Measurements from ENCODE around the gene NAAA.
"Not testable (repeated sequence)": the region's sequence is repeated elsewhere in the genome, so short reads cannot be mapped to it uniquely, and the experiment has no call there.

Gene NAAA

DNA sequence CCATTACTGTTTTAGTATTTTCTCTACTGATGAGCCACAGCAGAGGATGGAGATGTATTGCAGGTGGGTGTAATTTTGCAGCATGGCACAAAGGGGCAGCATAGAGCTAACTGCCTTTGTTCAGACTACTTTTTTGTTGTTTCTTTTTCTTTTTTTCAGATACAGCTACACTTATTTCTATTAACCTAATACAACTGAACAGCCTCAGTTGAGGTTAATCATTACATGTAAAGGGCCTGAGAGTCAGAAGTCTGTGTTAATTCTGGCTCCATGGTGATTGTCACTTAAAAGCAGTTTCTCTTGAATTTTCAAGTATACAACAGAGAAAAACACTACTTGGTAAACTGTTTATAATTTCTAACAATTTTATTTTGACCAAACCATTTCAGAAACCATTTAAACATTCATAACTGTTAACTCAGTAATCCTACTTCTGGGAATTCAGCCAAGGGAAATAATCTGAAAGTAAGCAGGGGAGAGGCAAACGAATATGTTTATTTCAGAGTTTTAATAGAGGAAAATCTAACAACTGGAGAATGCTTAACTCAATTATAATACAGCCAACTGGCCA, 24.6 kb downstream of the NAAA start:
- peak; percentile 37 for DNase-seq

DNA sequence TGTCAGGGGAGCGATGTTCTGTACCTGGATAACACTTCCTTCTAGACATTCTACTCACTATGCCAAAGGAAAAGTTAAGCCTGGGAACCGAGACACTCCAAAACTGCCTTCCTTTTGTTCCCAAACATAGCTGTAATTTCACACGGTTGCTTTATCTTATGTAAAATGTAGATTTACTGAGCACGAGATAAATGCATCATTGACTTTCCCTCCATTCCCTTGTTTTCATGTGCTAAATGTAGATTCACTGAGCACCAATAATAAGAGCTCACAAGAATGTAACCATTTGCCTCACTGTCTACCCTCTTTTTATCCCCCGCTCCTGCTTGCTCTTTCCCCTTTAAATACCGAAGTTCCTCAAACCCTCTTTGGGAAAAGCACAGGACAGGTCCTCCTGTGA, 27.8 kb downstream of the NAAA start:
- no peak for DNase-seq

DNA sequence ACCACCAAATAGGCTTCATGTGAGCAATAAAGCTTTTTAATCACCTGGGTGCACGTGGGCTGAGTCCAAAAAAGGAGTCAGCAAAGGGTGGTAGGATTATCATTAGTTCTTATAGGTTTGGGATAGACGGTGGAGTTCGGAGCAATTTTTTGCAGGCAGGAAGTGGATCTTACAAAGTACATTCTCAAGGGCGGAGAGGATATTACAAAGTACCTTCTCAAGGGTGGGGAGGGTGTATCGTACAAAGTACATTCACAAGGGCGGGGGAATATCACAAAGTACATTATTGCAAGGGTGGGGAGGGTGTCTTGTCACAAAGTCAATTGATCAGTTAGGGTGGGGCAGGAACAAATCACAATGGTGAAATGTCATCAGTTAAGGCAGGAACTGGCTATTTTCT, 30.0 kb downstream of the NAAA start:
- DNase-seq = not testable (repeated sequence)

DNA sequence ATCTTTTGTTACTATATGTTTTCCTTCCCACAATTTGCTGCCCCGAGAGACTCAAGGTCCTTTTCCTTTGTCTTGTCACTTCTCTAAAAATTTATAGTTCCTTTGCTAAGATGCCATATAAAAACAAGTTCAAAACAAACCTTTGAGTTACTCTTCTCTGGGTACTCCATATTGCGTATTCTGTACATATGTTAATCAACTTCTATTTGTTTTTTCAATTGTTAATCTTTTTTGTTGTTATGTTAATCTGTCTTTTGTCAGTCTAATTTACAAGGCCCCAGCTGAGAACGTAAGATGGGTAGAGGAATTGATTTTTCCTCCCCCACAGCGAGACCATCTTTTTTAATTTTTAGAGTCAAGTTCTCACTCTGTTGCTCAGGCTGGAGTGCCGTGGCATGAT, 31.4 kb downstream of the NAAA start:
- DNase-seq = no peak

DNA sequence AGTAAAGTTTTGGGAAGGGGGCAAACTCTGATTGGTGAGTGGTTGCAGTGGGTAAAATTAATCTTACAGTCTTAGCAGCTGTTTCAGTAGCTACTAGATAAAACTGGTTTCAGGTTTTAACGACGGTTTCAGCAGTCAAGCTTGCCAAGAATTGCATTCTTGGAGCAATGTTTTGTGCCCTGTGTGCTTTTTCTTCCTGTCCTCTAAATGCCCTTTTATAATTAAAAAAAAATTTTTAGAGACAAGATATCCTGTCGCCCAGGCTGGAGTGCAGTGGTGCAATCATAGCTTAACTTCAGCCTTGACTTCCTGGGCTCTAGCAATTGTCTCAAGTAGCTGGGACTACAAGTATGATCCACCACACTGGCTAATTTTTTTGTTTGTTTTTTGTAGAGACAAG, 32.3 kb downstream of the NAAA start:
- DNase-seq = no peak

DNA sequence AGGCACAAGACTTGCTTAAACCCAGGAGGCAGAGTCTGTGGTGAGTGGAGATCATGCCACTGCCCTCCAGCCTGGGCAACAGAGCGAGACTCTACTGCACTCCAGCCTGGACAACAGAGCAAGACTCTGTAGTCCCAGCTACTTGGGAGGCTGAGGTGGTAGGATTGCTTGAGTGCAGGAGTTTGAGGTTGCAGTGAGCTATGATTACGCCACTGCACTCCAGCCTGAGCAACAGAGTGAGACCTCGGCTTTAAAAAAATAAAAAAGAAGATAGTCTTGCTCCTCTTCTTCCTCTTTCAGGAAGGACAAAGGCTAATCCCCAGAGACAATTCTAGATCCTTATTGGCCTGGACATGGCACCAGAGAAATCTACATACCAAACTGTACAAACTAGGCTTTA, 32.8 kb downstream of the NAAA start:
- no peak for DNase-seq

DNA sequence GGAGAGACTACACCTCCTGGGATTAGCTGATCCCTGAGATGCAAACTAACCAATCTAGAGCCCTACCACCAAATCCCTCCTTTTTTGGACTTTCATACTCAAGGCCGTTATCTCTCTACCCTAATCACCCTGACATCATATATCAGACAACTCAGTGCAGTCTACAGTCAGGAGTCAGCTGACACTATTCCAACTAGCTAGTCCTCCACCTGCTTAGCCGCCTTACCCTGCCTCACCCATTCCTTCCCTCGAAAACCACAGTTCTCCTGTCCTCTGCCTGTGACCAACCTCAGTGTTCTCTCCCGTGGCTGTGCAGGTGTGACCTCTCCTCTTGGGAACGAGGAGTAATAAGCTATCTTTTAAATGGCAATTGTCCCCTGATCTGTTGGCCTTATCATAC, 36.7 kb downstream of the NAAA start:
- DNase-seq = no peak

DNA sequence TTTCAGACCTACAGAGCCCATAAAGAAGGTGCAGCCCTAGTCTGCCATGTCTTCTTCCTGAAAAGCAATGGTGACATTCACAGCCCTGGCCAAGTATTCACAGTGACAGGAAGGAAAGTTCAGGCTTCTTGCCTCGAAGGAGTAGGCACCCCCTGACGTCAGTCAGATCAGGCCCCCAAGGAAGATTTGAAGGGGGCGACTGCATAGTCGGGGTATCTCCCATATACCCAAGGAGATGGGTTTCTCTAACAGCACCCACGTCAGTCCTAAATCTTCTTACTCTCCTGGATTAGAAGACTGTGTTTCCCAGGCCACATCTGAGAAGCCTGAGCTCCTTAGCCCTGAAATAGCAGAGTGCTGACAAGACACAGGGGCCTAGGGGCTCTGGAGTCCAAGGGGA, 38.5 kb downstream of the NAAA start, which contains the start of gene PPEF2:
Gene PPEF2 (minus strand): TSS at position 101 of the 400 bp plus-strand sequence. CDS start 6,127 bp downstream, outside the sequence.
- DNase-seq = no peak

DNA sequence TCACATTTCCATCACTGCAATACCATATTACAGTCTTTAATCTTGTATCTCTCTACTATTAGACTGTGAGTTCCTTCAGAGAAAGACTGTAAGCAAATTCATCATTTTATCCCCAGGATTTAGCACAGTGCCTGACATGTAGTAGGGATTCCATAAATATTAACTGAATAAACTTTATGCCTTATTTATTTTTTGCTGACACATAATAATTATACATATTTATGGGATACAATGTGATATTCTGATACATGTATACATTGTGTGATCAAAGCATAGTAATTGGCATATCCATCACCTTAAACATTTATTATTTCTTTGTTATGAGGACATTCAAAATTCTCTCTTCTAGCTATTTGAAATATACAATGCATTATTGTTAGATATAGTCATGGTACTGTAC, 42.3 kb downstream of the NAAA start:
- no peak for DNase-seq

DNA sequence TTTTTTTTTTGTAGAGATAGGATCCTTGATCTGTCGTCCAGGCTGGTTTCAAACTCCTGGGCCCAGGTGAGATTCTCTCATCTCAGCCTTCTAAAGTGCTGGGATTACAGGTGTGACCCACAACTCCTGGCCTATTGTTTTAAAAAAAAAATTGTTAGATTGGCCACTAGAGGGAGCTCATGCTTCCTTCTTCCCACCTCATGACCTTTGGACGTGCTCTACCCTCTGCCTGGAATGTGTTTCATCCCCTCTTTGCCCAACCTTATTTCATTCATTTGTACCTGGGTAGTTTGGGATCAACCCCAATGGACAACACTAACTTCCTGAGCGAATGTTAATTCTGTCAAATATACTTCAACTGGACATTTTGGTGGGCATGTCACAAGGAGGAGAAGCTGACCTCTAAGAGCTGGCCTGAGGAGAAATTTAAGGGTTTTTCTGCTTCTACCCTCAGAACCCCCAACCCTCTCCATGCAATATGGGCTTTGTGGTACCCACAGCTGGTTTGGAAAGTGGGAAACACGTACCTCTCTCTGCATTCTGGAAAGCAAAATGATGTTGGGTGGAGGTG, 45.0 kb downstream of the NAAA start:
- peak; percentile 41 for DNase-seq

DNA sequence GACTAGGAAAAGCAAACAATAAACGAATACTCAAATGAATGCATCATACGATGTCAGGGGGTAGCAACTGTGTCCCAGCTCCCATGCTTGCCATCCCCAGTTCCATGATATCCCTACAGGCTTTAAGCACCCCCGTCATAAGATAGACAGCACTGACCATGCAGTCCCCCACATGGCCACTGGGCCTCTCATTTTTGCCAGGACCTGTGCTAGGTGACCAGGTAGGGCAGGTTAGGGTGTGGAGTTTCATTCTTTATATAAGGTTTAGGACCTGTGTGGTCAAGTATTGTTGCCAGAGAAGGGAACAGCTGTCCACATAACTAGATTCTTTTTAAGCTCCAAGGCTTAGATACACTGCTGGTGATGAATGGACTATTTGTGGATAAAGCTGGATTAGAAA, 48.3 kb downstream of the NAAA start:
- DNase-seq = no peak

DNA sequence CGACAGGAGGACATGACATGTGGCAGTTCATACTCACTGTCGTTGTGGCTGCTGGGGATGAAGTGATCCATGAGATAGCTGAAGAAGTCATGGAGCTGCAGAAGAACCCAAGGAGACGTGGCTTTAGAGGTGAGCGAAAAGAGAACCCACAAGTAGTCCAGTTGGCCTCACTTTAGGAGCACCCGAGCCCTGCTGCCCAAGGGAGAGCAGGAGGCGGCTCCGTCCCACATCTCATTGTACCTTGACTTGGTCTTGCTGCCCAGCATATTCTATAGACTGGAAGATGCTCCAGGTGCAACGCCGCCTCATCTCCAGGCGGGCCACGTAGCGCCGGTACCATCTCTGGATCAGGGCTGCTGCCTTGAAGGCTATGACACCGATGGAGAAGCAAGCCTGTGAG, 49.2 kb downstream of the NAAA start:
- no peak for DNase-seq

DNA sequence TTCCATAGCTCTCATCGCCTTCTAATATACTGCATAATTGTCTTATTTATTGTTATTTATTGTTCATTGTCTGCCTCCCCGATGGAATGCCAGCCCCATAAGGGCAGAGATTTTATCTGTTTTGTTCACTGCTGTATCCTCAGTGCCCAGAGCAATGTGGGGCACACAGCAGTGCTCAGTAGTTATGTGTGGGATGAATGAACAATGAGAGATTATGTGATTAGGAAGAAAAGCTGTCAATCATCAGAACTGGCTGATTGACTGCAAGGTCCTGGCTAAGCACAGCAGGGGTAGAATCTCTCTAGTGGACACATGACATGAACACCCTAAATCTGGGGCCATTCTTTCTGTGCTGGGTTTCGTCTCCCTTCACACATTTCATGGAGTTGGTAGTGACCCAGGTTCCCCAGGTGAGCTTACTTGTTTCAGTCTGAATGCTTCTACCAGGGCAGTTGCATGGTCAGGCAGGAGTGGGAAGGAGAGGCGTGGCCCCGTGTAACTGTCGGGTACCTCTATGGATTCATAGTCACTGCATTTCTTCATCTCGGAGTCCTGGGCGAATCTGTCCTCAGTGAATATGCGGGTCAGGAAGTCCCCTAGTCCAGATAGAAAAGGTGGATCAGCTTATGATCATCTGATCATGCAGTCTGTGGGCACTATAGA, 51.1 kb downstream of the NAAA start:
- no peak for DNase-seq

DNA sequence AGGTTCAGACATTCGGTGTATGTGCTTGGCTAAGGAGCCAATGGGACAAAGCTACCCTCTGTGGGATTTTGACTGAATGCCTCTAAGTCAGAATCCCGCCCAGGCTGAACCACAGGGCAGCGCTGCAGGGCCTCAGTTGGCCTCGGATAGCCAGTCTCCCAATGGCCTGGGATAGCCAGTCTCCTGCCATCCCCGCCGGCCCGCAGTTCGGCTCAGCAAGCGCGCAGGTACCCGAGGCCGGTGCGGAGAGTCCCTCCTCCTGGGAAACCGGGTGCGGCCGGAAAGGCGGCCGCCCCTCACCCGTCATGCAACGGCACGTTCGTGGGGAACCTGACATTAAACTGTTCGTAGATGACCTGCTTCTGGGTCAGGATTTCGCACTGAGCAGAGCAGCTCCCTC, 54.7 kb downstream of the NAAA start:
- DNase-seq = no peak

DNA sequence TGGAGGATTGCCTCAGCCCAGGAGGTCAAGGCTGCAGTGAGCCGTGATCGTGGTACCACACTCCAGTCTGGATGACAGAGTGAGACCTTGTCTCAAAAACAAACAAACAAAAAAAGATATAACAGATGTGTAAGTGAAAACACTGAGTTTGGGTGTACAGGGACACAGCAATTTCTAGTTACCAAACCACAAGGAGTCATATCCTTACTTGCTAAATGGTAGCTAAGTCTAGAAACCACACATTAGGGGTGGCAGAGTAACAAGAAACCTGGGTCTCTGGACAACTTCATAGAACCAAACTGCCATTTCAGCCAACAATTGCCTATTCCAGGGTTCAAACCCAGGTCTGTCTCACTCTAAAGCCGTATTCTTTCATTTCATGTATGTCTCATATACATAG, 59.3 kb downstream of the NAAA start:
- no peak for DNase-seq

DNA sequence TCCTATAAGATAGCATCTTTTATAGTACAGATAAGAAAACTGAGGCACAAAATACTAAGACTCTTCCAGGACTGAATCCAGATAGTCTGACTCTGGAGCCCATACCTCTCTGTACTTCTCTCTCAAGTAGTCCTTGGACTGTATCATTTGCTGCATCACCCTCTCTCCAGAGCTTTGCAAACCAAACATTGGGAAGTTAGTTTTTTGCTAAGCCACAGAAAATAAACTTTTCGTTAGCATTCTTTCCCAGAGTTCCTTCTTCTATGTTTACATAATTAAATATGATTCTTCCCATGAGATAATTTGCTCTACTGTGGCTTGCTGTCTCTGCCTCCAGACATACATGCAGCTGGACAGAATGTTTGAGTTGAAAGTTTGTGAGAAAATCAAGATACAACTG, 60.5 kb downstream of the NAAA start:
- DNase-seq = no peak

DNA sequence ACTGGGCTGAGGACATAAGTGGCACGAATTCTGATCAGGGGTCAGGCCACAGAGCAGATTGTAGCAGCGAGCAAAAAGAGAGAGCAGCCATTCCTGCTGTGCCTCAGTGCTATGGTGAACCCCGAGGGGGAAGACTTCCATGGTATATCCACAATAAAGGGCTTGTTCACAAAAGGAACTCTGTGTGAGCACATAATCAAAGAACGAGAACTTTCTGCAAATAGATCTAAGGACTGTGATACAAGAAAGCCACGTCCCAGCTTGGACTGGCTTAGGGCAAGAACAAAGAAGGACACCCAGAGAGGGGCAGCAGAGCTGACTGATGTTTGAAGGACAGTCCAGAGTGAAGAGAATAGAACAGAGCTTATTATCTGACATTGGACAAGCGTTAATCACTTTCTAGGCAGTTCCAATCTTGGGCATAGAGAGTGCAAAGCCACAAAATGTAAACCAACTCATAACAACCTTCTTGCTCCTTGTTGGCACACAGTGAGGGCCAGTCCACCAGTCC, 62.5 kb downstream of the NAAA start:
- DNase-seq = no peak

DNA sequence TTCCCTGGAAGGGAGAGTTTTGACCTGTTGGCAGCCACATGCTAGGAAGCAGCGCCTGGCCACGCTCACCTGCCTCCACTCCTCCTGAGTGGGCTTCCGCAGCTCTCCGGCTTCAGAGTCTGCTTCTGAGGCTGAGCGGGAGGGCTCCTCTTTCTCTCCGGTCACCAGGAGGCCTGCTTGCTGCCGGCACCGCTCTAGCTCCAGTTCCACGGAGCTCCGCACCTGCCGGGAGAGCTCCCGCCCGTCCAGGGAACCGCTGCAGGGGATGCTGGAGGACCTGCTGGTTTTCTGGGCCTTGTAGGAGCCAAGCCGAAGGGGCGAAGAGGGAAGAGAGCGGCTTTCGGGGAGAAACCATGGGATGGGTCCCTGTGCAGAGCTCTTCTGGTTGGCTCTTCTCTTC, 64.6 kb downstream of the NAAA start:
- peak; percentile 11 for DNase-seq

DNA sequence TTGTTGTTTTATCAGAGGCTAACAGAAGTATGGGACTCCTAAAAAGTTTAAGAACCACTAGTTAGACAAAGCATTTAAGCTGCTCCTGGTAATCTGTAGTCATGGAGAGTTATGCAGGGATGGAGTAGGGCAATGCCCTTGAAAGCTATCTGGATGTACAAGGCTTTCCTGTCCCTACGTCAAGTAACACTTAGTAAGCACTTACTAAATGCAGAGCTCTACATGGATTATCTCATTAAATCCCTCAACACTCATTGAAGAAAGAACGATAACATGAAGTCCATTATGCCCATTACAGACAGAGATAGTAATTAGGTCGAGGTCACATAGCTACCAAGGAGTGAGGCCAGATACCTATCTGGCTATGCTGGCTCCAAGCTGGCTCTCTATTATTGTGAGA, 71.7 kb downstream of the NAAA start:
- no peak for DNase-seq

DNA sequence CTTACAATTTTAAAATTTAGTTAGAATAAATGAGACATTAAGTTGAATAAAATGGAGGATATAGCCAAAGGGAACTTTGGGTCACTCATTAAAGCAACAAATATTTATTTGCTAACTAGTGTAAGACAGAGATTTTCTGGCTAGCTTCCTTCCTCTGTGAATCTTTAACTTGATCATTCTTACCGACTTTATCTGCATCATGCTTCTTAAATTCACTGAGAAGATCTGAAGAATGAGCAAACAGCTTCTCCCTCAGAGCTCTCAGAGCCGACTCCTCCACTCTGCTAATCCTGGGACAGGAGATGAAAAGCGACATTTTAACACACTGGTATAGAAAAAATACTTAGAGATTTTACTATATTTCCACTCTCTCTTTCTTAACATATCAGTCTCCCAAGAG, 73.7 kb downstream of the NAAA start:
- DNase-seq = no peak

All from NCI-H146 (cell line).